GM20431 (cell line): ENCODE measurements around the gene KRTAP2-2.
"Not testable (repeated sequence)": the region's sequence is repeated elsewhere in the genome, so short reads cannot be mapped to it uniquely, and the experiment has no call there.

Source experiments
- in situ Hi-C: fragments of 300-500 bp; cut with MseI, MboI; formaldehyde crosslinking; loops from one replicate; pipeline ENCODE4 v1.15.0; 2020; ENCODE audit warnings: low sequenced_read_pairs; ENCODE audit not compliant: unreplicated experiment

KRTAP2-2 gene

DNA sequence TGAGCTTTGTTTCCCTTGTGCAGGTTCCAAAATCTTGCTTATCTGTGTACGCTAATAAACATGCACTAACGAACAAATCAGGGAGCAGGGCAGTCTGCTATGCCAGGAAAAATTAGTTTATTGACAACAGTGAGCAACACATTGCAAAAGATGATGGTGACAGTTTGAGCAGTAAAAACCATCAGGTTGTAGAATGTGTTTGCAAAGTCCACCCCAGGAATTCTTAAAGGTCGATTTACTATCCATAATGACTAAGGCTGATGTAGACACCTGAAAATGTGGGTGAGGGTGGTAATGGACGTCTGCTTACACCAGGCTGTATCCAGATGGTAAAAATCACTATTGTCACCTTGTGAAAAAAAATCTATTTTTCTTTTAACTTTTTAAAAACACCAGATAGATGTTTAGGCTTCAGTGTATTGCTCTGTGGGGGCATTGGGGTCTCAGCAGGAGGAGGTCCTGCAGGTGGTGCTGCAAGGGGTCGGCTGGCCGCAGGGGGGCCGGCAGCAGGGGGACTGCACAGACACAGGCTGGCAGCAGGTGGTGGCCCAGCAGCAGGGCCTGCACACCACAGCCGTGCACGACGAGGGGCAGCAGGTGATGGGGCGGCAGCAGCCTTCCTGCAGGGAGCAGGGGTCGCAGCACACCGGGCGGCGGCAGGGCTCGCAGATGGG, 10.1 kb upstream of the KRTAP2-2 start:
- in situ Hi-C loops = not testable (repeated sequence)

- in situ Hi-C loops = no loop called here
Measured at GRCh38 chr17:41064301-41064700, 9.3 kb upstream of the KRTAP2-2 start.

- in situ Hi-C loops = no loop called here
Measured at GRCh38 chr17:41063449-41063848, 8.4 kb upstream of the KRTAP2-2 start.

- in situ Hi-C loops = no loop called here
Measured at GRCh38 chr17:41061964-41062363, 6.9 kb upstream of the KRTAP2-2 start.

DNA sequence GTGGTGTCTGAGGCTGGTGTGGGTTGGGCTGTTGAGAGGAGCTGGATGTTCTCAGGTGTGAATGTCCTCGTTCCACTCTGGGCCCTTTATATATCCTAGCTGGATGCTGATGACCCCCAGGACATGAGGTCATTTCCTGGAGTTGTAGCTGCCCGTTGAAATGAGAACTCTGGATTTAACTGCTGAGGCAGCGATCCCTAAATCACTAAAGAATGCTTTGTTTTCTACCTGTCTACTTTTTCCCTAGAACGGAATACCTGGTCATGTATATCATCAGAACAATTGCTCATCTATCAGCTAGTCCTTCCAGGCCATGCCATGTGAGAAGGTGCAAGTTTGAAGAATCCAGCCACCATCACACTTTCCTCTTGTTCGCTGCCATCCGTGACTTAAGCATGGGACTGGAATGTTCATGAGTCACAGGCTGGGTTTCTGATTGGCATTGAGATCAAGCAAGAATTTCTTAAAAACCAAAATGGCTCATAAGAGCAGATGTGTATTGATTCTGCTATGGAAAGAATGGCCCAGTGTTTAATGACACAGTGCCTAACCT, 5.1 kb upstream of the KRTAP2-2 start, which contains the start of gene KRTAP2-3:
Gene KRTAP2-3, minus strand, starts transcription at position 63 of the 553 bp plus-strand sequence. CDS start 64 bp downstream, outside the sequence.
- in situ Hi-C loops = no loop called here

GRCh38 chr17:41059276-41060051, 4.4 kb upstream of the KRTAP2-2 start:
- in situ Hi-C loops = not testable (repeated sequence)

- in situ Hi-C loops = no loop called here
Measured at GRCh38 chr17:41058741-41059140, 3.7 kb upstream of the KRTAP2-2 start.

GRCh38 chr17:41057547-41057946, 2.5 kb upstream of the KRTAP2-2 start:
- in situ Hi-C loops = no loop called here

DNA sequence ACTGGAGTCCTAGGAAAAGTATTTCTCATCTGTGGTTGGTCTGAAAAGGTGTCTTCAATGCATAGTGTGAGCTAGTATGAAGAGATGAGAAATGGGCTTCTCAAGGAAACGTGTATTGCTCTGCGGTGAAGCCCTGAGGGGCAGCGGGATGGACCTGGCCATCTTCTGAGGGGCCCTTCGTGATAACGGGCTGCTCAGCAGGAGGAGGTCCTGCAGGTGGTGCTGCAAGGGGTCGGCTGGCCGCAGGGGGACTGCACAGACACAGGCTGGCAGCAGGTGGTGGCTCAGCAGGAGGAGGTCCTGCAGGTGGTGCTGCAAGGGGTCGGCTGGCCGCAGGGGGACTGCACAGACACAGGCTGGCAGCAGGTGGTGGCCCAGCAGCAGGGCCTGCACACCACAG, 474 bp downstream of the KRTAP2-2 start:
- in situ Hi-C loops = not testable (repeated sequence)

DNA sequence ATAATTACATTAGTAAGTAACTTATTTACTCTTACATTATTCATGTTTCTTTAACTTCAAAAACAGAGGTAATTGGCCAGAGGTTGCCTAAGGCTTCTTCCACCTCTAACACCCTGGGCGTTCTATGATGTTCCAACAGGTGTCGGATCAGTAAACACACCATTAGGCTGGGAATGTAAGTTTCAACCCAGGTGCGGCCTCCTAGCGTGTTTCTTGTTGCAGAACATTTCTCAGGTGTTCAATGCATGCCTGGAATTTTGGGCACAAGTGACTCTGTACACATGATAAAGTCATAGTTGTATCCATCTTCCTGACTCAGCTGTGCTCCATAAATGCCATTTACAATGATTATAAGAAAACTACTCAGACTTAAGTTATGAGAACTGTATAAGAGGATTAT, 1.0 kb downstream of the KRTAP2-2 start:
- in situ Hi-C loops = no loop called here

DNA sequence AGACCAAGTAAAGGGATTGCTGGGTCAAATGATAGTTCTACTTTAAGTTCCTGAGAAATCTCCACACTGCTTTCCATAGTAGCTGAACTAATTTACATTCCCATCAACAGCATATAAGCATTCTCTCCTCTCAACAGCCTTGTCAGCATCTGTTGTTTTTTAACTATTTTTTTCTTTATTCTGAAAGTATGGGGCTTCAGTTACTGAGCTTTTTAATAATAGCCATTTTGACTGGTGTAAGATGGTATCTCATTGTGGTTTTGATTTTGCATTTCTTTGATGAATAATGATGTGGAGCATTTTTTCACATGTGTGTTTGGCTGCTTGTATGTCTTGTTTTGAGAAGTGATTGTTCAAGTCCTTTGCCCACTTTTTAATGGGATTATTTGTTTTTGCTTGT, 2.5 kb downstream of the KRTAP2-2 start:
- in situ Hi-C loops = no loop called here

DNA sequence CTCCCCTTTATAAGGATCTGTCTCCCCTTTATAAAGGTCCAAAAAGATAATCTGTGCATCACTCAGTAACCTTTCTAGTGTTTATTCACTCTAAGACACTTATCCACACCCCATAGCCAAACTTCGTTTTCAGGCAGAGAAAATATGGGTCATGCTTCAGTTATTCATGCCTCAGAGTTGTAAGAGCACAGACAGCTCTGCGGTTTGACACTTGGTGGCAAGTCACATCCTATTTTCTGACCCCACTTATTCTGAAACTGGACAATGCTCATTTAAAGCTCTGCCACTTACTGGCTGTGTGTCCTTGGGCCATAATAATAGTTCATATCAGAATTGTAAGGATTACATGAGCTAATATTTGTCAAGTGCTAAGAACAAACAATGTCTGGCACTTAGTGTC, 5.9 kb downstream of the KRTAP2-2 start:
- in situ Hi-C loops = no loop called here

DNA sequence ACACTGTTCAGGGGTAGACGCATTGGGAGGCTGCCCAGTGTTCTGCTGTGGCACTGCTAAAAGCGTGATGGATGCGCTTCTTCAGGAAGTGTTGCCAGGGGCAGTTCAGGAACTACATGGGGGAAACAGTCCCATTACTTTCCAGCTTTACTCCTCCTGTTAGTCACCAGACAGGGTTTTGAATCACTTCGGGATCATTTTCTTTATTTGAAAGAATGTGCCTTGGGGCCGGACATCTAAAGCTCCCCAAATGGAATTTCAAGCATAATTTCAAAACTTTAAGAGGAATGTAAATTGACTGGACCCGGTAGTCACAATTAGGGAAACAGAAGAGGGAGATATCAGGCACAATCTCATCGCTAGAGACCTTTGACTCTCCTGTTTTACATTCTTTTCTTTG, 6.6 kb downstream of the KRTAP2-2 start:
- in situ Hi-C loops = no loop called here

GRCh38 chr17:41046735-41047465, 8.1 kb downstream of the KRTAP2-2 start, which contains the start of gene KRTAP2-1:
Gene KRTAP2-1, minus strand, starts transcription at chr17:41047316. Its CDS starts 49 bp downstream, at chr17:41047267.
- in situ Hi-C loops = not testable (repeated sequence)

DNA sequence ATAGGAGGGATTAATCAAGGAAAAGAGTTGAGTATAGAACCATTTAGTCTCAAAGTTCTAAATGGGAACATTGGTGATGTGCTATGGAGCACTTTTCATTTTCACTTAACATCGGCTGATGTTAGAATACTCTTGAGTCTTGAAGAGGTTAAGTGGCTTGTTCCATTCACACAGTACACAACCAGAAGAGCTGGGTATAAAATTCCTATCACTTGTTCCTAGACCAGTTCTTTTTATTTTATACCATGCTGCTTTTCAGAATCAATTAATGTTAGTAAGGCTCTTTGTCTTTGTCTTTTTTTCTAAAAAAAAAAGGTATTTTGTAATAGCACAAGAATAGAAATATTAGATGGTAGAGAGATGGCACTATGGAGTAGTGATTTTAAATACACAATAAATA, 12.1 kb downstream of the KRTAP2-2 start:
- in situ Hi-C loops = no loop called here

GRCh38 chr17:41040783-41041571, 14.1 kb downstream of the KRTAP2-2 start, which contains the start of gene KRTAP1-1:
Gene KRTAP1-1, minus strand, starts transcription at chr17:41041450. Its CDS starts 53 bp downstream, at chr17:41041397.
- in situ Hi-C loops = not testable (repeated sequence)

DNA sequence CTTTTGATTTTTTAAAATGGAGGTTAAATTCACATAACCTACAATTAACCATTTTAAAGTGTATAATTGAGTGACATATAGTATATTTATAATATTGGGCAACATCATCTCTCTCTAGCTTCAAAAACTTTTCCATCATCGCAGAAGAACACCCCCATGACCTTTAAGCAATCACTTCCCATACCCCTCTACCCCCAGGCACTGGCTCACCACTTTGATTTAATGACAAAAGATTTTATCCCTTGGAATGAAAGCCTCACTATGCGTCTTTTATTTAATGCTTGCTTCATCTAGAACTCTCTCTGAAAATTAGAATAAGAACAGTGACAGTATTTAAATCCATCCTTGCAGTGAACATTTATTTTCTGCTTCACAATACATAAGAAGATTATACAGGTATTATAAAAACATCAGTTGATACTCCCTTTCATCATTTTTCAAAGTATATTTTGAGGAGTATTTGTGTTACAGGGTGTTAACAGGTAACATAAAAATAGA, 17.1 kb downstream of the KRTAP2-2 start:
- in situ Hi-C loops = no loop called here

GRCh38 chr17:41034346-41034935, 20.6 kb downstream of the KRTAP2-2 start, which contains the start of gene KRTAP1-3:
Gene KRTAP1-3, minus strand, starts transcription at chr17:41034874. Its CDS starts 53 bp downstream, at chr17:41034821.
- in situ Hi-C loops = not testable (repeated sequence)
